GM12878 (cell line): ENCODE results near the gene CAV2. TPM values are rescaled to one million over a fixed set of nuclear protein-coding genes. Genes with fewer than 3 reads are reported as not detected.

ENCODE experiments used
- BCLAF1 ChIP-seq: fragments of 450-650 bp; IDR thresholded peaks from 2 replicates; pipeline ENCODE4 v1.6.1; 2017; ENCODE audit warnings: antibody characterized with exemption, mild to moderate bottlenecking, moderate library complexity
- BMI1 ChIP-seq: fragments of 450-650 bp; IDR thresholded peaks from 2 replicates; pipeline ENCODE4 v1.6.1; 2016; ENCODE audit warnings: mild to moderate bottlenecking, moderate library complexity, borderline replicate concordance
- E2F8 ChIP-seq: fragments of 450-650 bp; IDR thresholded peaks from 2 replicates; pipeline ENCODE4 v1.6.1; 2018; ENCODE audit warnings: mild to moderate bottlenecking, low read depth, moderate library complexity; ENCODE audit not compliant: partially characterized antibody
- FOXM1 ChIP-seq: IDR thresholded peaks from 2 replicates; pipeline ENCODE4 v1.6.1; 2012; ENCODE audit warnings: low read depth, mild to moderate bottlenecking, inconsistent platforms, low read length, moderate library complexity
- IKZF2 ChIP-seq, 2 experiments: fragments of 450-650 bp; IDR thresholded peaks; 2 replicates each; pipeline ENCODE4 v1.6.1; 2017; ENCODE audit warnings: mild to moderate bottlenecking in 2 of 2, moderate library complexity in 2 of 2
- MTA3 ChIP-seq: IDR thresholded peaks from 2 replicates; pipeline ENCODE4 v1.6.1; 2012; ENCODE audit warnings: low read length, inconsistent platforms, borderline replicate concordance
- NBN ChIP-seq: fragments of 450-650 bp; IDR thresholded peaks from 2 replicates; pipeline ENCODE4 v1.6.1; 2016
- PAX5 ChIP-seq: IDR thresholded peaks from 2 replicates; pipeline ENCODE4 v1.6.1; 2011; ENCODE audit warnings: low read depth, low read length, borderline replicate concordance
- PML ChIP-seq: IDR thresholded peaks from 2 replicates; pipeline ENCODE4 v1.6.1; 2012; ENCODE audit warnings: low read length, inconsistent platforms
- POLR2AphosphoS5 ChIP-seq: IDR thresholded peaks from 2 replicates; pipeline ENCODE4 v1.6.1; 2011; ENCODE audit warnings: mild to moderate bottlenecking, low read length, inconsistent platforms
- RBBP5 ChIP-seq: fragments of 200-600 bp; sonication (generic); conservative IDR thresholded peaks from 2 replicates; pipeline ENCODE4 v1.6.1; 2016
- REST ChIP-seq: IDR thresholded peaks from 2 replicates; pipeline ENCODE4 v1.6.1; 2012; ENCODE audit warnings: mild to moderate bottlenecking, low read depth, low read length
- SIX5 ChIP-seq: IDR thresholded peaks from 2 replicates; pipeline ENCODE4 v1.6.1; 2011; ENCODE audit warnings: mild to moderate bottlenecking, low read depth, low read length, moderate library complexity; ENCODE audit not compliant: severe bottlenecking
- TBL1XR1 ChIP-seq: IDR thresholded peaks from 2 replicates; pipeline ENCODE4 v1.6.1; 2012; ENCODE audit warnings: low read depth, low read length, improper control_type of control experiment
- TCF3 ChIP-seq: IDR thresholded peaks from 2 replicates; pipeline ENCODE4 v1.6.1; 2012; ENCODE audit warnings: low read depth, mild to moderate bottlenecking, low read length, borderline replicate concordance; ENCODE audit not compliant: insufficient read depth
- TCF7 ChIP-seq: IDR thresholded peaks from 2 replicates; pipeline ENCODE4 v1.6.1; 2014; ENCODE audit warnings: antibody characterized with exemption, borderline replicate concordance
- USF2 ChIP-seq: IDR thresholded peaks from 2 replicates; pipeline ENCODE4 v1.6.1; 2011; ENCODE audit warnings: low read depth, low read length, improper control_type of control experiment, borderline replicate concordance
- ZBED1 ChIP-seq: IDR thresholded peaks from 2 replicates; pipeline ENCODE4 v1.6.1; 2016; ENCODE audit warnings: borderline replicate concordance
- ZNF622 ChIP-seq: fragments of 450-650 bp; IDR thresholded peaks from 2 replicates; pipeline ENCODE4 v1.6.1; 2017; ENCODE audit warnings: mild to moderate bottlenecking, inconsistent platforms
- ZZZ3 ChIP-seq: IDR thresholded peaks from 2 replicates; pipeline ENCODE4 v1.6.1; 2011; ENCODE audit warnings: low read depth; ENCODE audit not compliant: control insufficient read depth, insufficient read length
- polyA plus RNA-seq, 11 experiments: library from polyadenylated mRNA; depleted of rRNA in 4 of 11; unstranded in 6 of 11; stranded (reverse) in 5 of 11; fragments of >200 nt; fragmentation: Nextera tagmentation in 4 of 11; fragmentation: Illumina TruSeq in 1 of 11; extraction: Ambion mirVana in 4 of 11; extraction: Trizol in 1 of 11; gene quantifications; 1 replicate in 1 of 11; 2 replicates in 10 of 11; pipeline versions ENCODE4 v1.2.1 to v1.2.3, GENCODE V29; 2011 to 2016; ENCODE audit warnings: inconsistent platforms in 2 of 11, missing spikeins in 2 of 11, low read depth in 1 of 11
- total RNA-seq, 4 experiments: library from RNA; depleted of rRNA in 3 of 4; stranded (reverse); fragments of >200 nt in 3 of 4; fragmentation: Illumina TruSeq in 1 of 4; extraction: Trizol in 1 of 4; gene quantifications; 2 replicates each; pipeline versions ENCODE4 v1.2.1 to v1.2.3, GENCODE V29; 2013 to 2021

CAV2 gene
- total and polyA plus RNA-seq, 10 of the 15 experiments (the other 5 are each of a cell fraction or from before 2014, with no cell fraction given) = 0.77 to 11.4 (median 2.5) TPM

- TF ChIP-seq USF2 = no peak; the same call in 1 of the 2 replicates
- TF ChIP-seq MTA3 = no peak; the same call in 1 of the 2 replicates
- TF ChIP-seq BCLAF1 = no peak
- no peak for TF ChIP-seq PML
- TF ChIP-seq E2F8 = no peak
- peak; percentile 57 to 67 for TF ChIP-seq IKZF2 (IDR thresholded peaks at IDR 0.05)
- TF ChIP-seq REST = no peak
- no peak for TF ChIP-seq ZBED1
- no peak for TF ChIP-seq TCF7
- TF ChIP-seq TBL1XR1 = 0 out of 2 replicates have a peak, but pooled peaks have one; percentile 29
- TF ChIP-seq BMI1 = no peak; the same call in 1 of the 2 replicates
- peak; percentile 43; the same call in 1 of the 2 replicates for TF ChIP-seq POLR2AphosphoS5
- no peak for TF ChIP-seq NBN
- TF ChIP-seq ZNF622 = no peak
- TF ChIP-seq RBBP5 = no peak
- no peak for TF ChIP-seq SIX5
- TF ChIP-seq ZZZ3 = no peak
- no peak for TF ChIP-seq TCF3
- TF ChIP-seq PAX5 = no peak
- TF ChIP-seq FOXM1 = no peak
These were observed 12.3 kb downstream of the CAV2 start (continued) for GRCh38 chr7:116511552-116512519.
